Testis (tissue), 2 donors: Measurements from ENCODE around the gene IL33.

ENCODE experiments used
- CTCF ChIP-seq, 3 experiments: fragments of 450-650 bp in 2 of 3; fragments of 200-600 bp in 1 of 3; sonication (generic) in 1 of 3; IDR thresholded peaks; one replicate each; pipeline ENCODE4 v1.5.1; 2016 to 2019; ENCODE audit warnings: antibody characterized with exemption in 3 of 3, mild to moderate bottlenecking in 2 of 3, moderate library complexity in 1 of 3
- POLR2A ChIP-seq: fragments of 450-650 bp; IDR thresholded peaks from one replicate; pipeline ENCODE4 v1.6.1; 2017; ENCODE audit warnings: antibody characterized with exemption, mild to moderate bottlenecking, moderate library complexity

GRCh38 chr9:6247266-6247665, 31.7 kb downstream of the IL33 start:
- TF ChIP-seq POLR2A (no peak), CTCF (IDR thresholded peaks at IDR 0.05) (no peak)
